ENCODE data around the gene VWCE. TPM values are rescaled to one million over a fixed set of nuclear protein-coding genes. Genes with fewer than 3 reads are reported as not detected.

The VWCE gene
- total RNA-seq, 2 experiments from 2014 or later = 0.79 to 5.5 TPM

GRCh38 chr11:61305417-61305816, 10.3 kb upstream of the VWCE start:
- H4K20me1 ChIP-seq (ENCODE audit: insufficient read depth, low read length) = no peaks in the 10 kb centered on the region; the same call in 1 of the 2 replicates
- no peak overlapping the region for H3K27ac ChIP-seq (ENCODE audit: low read depth, low read length, poor library complexity, severe bottlenecking)
- intact Hi-C loops (cut with micrococcal nuclease; ENCODE audit: unreplicated experiment) = no loop called here
- peaks cover 98% of the 10 kb centered on the region for H3K36me3 ChIP-seq (ENCODE audit: insufficient read depth, low read length)
- H3K4me3 ChIP-seq (ENCODE audit: low read depth, low read length, poor library complexity, severe bottlenecking) = no peak overlapping the region
- POLR2A ChIA-PET = interaction anchor here (0.7 to 0.8 kb wide), 3 partner anchors 11 to 1046 kb away, joined by 3 read pairs; no protein-coding TSS in a partner anchor
- no peaks in the 10 kb centered on the region for H3K9me3 ChIP-seq (ENCODE audit: low read length)
- TF ChIP-seq EZH2phosphoT487 (IDR thresholded peaks at IDR 0.05; ENCODE audit: borderline replicate concordance, low read depth, low read length) = no peak
- TF ChIP-seq CTCF (conservative IDR thresholded peaks at IDR 0.05; ENCODE audit: low read length) = no peak
- no peak overlapping the region for H3K4me2 ChIP-seq (ENCODE audit: low read length)
- no peak for DNase-seq (ENCODE audit: low spot score)
- no peak overlapping the region for H2AFZ ChIP-seq (ENCODE audit: low read length)
- no peaks in the 10 kb centered on the region for H3K79me2 ChIP-seq (ENCODE audit: insufficient read depth, low read depth, low read length)
- BruUV-seq (replicated peaks) = no TSS peak
- no peaks in the 10 kb centered on the region for H3K4me1 ChIP-seq (ENCODE audit: insufficient read depth, low read length, poor library complexity, severe bottlenecking)
- CTCF ChIA-PET (ENCODE audit: unreplicated experiment) = no interaction called here
- H3K9me2 ChIP-seq (ENCODE audit: insufficient read depth, low read length) = no peaks in the 10 kb centered on the region

GRCh38 chr11:61303725-61304124, 8.6 kb upstream of the VWCE start:
- no peak for DNase-seq (ENCODE audit: low spot score)
- Histone ChIP-seq H3K4me3 (ENCODE audit: low read depth, low read length, poor library complexity, severe bottlenecking) (no peak overlapping the region), H3K9me2 (ENCODE audit: insufficient read depth, low read length) (no peaks in the 10 kb centered on the region), H2AFZ (ENCODE audit: low read length) (no peak overlapping the region), H3K9me3 (ENCODE audit: low read length) (no peaks in the 10 kb centered on the region), H3K4me1 (ENCODE audit: insufficient read depth, low read length, poor library complexity, severe bottlenecking) (no peaks in the 10 kb centered on the region), H3K79me2 (ENCODE audit: insufficient read depth, low read depth, low read length) (no peaks in the 10 kb centered on the region), H3K36me3 (ENCODE audit: insufficient read depth, low read length) (peaks cover 98% of the 10 kb centered on the region), H3K27ac (ENCODE audit: low read depth, low read length, poor library complexity, severe bottlenecking) (no peak overlapping the region), H4K20me1 (ENCODE audit: insufficient read depth, low read length) (no peaks in the 10 kb centered on the region; the same call in 1 of the 2 replicates), H3K4me2 (ENCODE audit: low read length) (no peak overlapping the region)
- intact Hi-C loops (cut with micrococcal nuclease; ENCODE audit: unreplicated experiment) = no loop called here
- BruUV-seq (replicated peaks) = no TSS peak
- CTCF ChIA-PET (ENCODE audit: unreplicated experiment) = no interaction called here
- no peak for TF ChIP-seq CTCF (conservative IDR thresholded peaks at IDR 0.05; ENCODE audit: low read length)
- TF ChIP-seq EZH2phosphoT487 (IDR thresholded peaks at IDR 0.05; ENCODE audit: borderline replicate concordance, low read depth, low read length) = no peak
- POLR2A ChIA-PET = no interaction called here

- Histone ChIP-seq H3K36me3 (ENCODE audit: insufficient read depth, low read length) (peaks cover 98% of the 10 kb centered on the region), H3K9me3 (ENCODE audit: low read length) (no peaks in the 10 kb centered on the region), H3K79me2 (ENCODE audit: insufficient read depth, low read depth, low read length) (no peaks in the 10 kb centered on the region), H2AFZ (ENCODE audit: low read length) (no peak overlapping the region), H3K9me2 (ENCODE audit: insufficient read depth, low read length) (no peaks in the 10 kb centered on the region), H4K20me1 (ENCODE audit: insufficient read depth, low read length) (no peaks in the 10 kb centered on the region; the same call in 1 of the 2 replicates), H3K27ac (ENCODE audit: low read depth, low read length, poor library complexity, severe bottlenecking) (no peak overlapping the region), H3K4me1 (ENCODE audit: insufficient read depth, low read length, poor library complexity, severe bottlenecking) (no peaks in the 10 kb centered on the region), H3K4me3 (ENCODE audit: low read depth, low read length, poor library complexity, severe bottlenecking) (no peak overlapping the region), H3K4me2 (ENCODE audit: low read length) (no peak overlapping the region)
- intact Hi-C loops (cut with micrococcal nuclease; ENCODE audit: unreplicated experiment) = no loop called here
- DNase-seq (ENCODE audit: low spot score) = no peak
- TF ChIP-seq CTCF (conservative IDR thresholded peaks at IDR 0.05; ENCODE audit: low read length) = no peak
- TF ChIP-seq EZH2phosphoT487 (IDR thresholded peaks at IDR 0.05; ENCODE audit: borderline replicate concordance, low read depth, low read length) = no peak
- POLR2A ChIA-PET = interaction anchor here (0.5 to 0.8 kb wide), 2 partner anchors 10 to 129 kb away, joined by 4 to 6 read pairs; no protein-coding TSS in a partner anchor
- CTCF ChIA-PET (ENCODE audit: unreplicated experiment) = no interaction called here
- no TSS peak for BruUV-seq (replicated peaks)
Observed at GRCh38 chr11:61302550-61302949, 7.4 kb upstream of the VWCE start.

Data from OCI-LY7 (cell line).